Heart right ventricle (tissue), 16 donors: ENCODE results near the gene SLX9. TPM values are rescaled to one million over a fixed set of nuclear protein-coding genes. Genes with fewer than 3 reads are reported as not detected.
"Not testable (repeated sequence)": the region's sequence is repeated elsewhere in the genome, so short reads cannot be mapped to it uniquely, and the experiment has no call there.

Source experiments
- ATAC-seq, 8 donors: fragments of 200-7000 bp; cut with Tn5 transposase; one replicate each; pipeline ENCODE4 v1.9.1; 2020; ENCODE audit warnings: mild to moderate bottlenecking in 8 of 8, moderate library complexity in 8 of 8, moderate number of reproducible peaks in 1 of 8
- DNase-seq, 2 donors: peaks; one replicate each; pipeline ENCODE4 v3.0.0-alpha.2; 2020
- H3K27ac ChIP-seq, 10 donors: fragments of 200-600 bp; sonication (generic) in 2 of 10; one replicate each; pipeline versions ENCODE4 v1.5.0 to v1.8.0; 2020 to 2022; ENCODE audit warnings: mild to moderate bottlenecking in 3 of 10
- H3K27me3 ChIP-seq, 7 donors: fragments of 200-600 bp; one replicate each; pipeline ENCODE4 v1.8.0; 2021 to 2022; ENCODE audit warnings: mild to moderate bottlenecking in 2 of 7
- H3K36me3 ChIP-seq, 9 donors: fragments of 200-600 bp; sonication (generic) in 1 of 9; one replicate each; pipeline versions ENCODE4 v1.5.0 to v1.8.0; 2020 to 2022; ENCODE audit warnings: mild to moderate bottlenecking in 2 of 9
- H3K4me1 ChIP-seq, 9 donors: fragments of 200-600 bp; sonication (generic) in 1 of 9; one replicate each; pipeline versions ENCODE4 v1.5.0 to v1.8.0; 2020 to 2022; ENCODE audit warnings: mild to moderate bottlenecking in 4 of 9
- H3K4me3 ChIP-seq, 10 donors: fragments of 200-600 bp; sonication (generic) in 2 of 10; one replicate each; pipeline versions ENCODE4 v1.5.0 to v1.8.0; 2020 to 2022; ENCODE audit warnings: mild to moderate bottlenecking in 7 of 10, moderate library complexity in 2 of 10
- H3K9me3 ChIP-seq, 11 donors: fragments of 200-600 bp in 10 of 11; sonication (generic) in 2 of 11; one replicate each; pipeline versions ENCODE4 v1.5.0 to v1.8.0; 2013 to 2022; ENCODE audit warnings: mild to moderate bottlenecking in 2 of 11, control low read depth in 1 of 11, moderate library complexity in 1 of 11
- CTCF ChIP-seq, 9 donors: fragments of 200-600 bp; sonication (generic) in 2 of 9; IDR thresholded peaks; one replicate each; pipeline versions ENCODE4 v1.5.0 to v1.8.0; 2021 to 2022; ENCODE audit warnings: antibody characterized with exemption in 9 of 9, mild to moderate bottlenecking in 5 of 9, moderate library complexity in 1 of 9
- WGBS, 2 donors: extraction: QIAGEN DNeasy Blood & Tissue Kit; methylation state at CpG; one replicate each; pipeline ENCODE4 v1.1.7; 2013; ENCODE audit warnings: inconsistent platforms in 1 of 2; 5-methylcytosine and 5-hydroxymethylcytosine counted together
- intact Hi-C, 10 donors: fragments of 100-400 bp; cut with DNase I; formaldehyde crosslinking; loops; one replicate each; pipeline versions ENCODE4 v1.11.1 to v1.14.2; 2022
- polyA plus RNA-seq, 2 donors: library from polyadenylated mRNA; stranded (reverse); fragments of 200-250 nt; gene quantifications; one replicate each; pipeline ENCODE4 v1.2.3, GENCODE V29; 2013
- total RNA-seq, 10 donors: library from RNA; stranded (reverse); fragmentation: NEBNext Ultra II Directional in 3 of 10; extraction: Animal tissue kit (Norgen Biotek cat#: 25700) in 3 of 10; gene quantifications; one replicate each; pipeline versions ENCODE4 v1.2.1 to v1.2.4, GENCODE V29; 2021 to 2023
- donor health status: Arrhythmogenic right ventricular cardiomyopathy.
- donor health status: ischemic (EF 13 %, LVEDD 7.1; RV severe dilation, severe dysfunction).
- donor health status: healthy with polysubstance abuse.
- donor health status: DM: no; HTN: yes; CAD: no.
- donor health status: DM: no; HTN: no; CAD: no.
- donor health status: ischemic (EF 25% LVEDD 6.9; RV normal size, moderate dysfunction).
- donor health status: ischemic (EF 25% LVEDD 5.7; RV mildly dilated, moderate dysfunction).
- donor health status: healthy.
- donor health status: DM: yes; HTN: yes; CAD: no.
- donor health status: Ischemic cardiomyopathy.
- donor health status: ischemic (EF 35%, LVEDD 5.7; RV mildly dilated, moderate dysfunction).
- donor health status: nonischemic (EF 11% LVEDD 7.7; RV severe dilation, severe dysfunction).
- donor health status: DM: yes; HTN: yes; CAD: no.
- donor health status: PGD.
- donor health status: ischemic (EF 29% LVEDD 5.4; RV normal size, mild dysfunction).
- donor health status: nonischemic (EF 23%, LVEDD 6.1; RV moderate dilation, normal function).

Gene SLX9
- total and polyA plus RNA-seq, 12 donors: 42.4 to 83.6 (median 57.3) TPM

- peaks cover 0 to 22% (median 0%) of the 10 kb centered on the region in 11 donors for H3K9me3 ChIP-seq
- peak overlapping the region in 2 of 10 donors; percentile 1 to 28 for H3K27ac ChIP-seq
- no peak for TF ChIP-seq CTCF (IDR thresholded peaks at IDR 0.05)
- H3K36me3 ChIP-seq: no peaks in the 10 kb centered on the region
- DNase-seq (peak in 1 of 2 donors; percentile 11), ATAC-seq (peak in 3 of 8 donors; percentile 27 to 56 (median 43))
- peaks cover 0 to 34% (median 0%) of the 10 kb centered on the region in 7 donors for H3K27me3 ChIP-seq
- 65 to 80% methylated on average over 28 of the region's 28 CpGs for WGBS, 2 donors
- peaks cover 0 to 36% (median 17%) of the 10 kb centered on the region in 9 donors for H3K4me1 ChIP-seq
- no peak overlapping the region for H3K4me3 ChIP-seq
- intact Hi-C loops: no loop called here
These were observed 81.0 kb downstream of the SLX9 start for GRCh38 chr21:45020629-45021427.

- peaks cover 0 to 22% (median 0%) of the 10 kb centered on the region in 11 donors for H3K9me3 ChIP-seq
- intact Hi-C loops: no loop called here
- H3K27ac ChIP-seq: no peak overlapping the region
- ATAC-seq (no peak), DNase-seq (peak in 1 of 2 donors; percentile 2)
- TF ChIP-seq CTCF (IDR thresholded peaks at IDR 0.05): no peak
- H3K4me3 ChIP-seq: no peak overlapping the region
- peaks cover 0 to 31% (median 0%) of the 10 kb centered on the region in 7 donors for H3K27me3 ChIP-seq
- WGBS, 2 donors: 84 to 85% methylated on average over 30 of the region's 31 CpGs
- no peaks in the 10 kb centered on the region for H3K36me3 ChIP-seq
- peaks cover 0 to 33% (median 17%) of the 10 kb centered on the region in 9 donors for H3K4me1 ChIP-seq
These were observed 81.9 kb downstream of the SLX9 start for GRCh38 chr21:45021428-45022347.

GRCh38 chr21:45022348-45022675, 82.5 kb downstream of the SLX9 start:
- peaks cover 0 to 22% (median 0%) of the 10 kb centered on the region in 11 donors for H3K9me3 ChIP-seq
- 84 to 91% methylated on average over 8 of the region's 8 CpGs for WGBS, 2 donors
- H3K27me3 ChIP-seq: peaks cover 0 to 25% (median 0%) of the 10 kb centered on the region in 7 donors
- no peak for TF ChIP-seq CTCF (IDR thresholded peaks at IDR 0.05)
- no peaks in the 10 kb centered on the region for H3K36me3 ChIP-seq
- no peak for DNase-seq
- no peak overlapping the region for H3K27ac ChIP-seq
- no peak overlapping the region for H3K4me3 ChIP-seq
- H3K4me1 ChIP-seq: peaks cover 0 to 30% (median 13%) of the 10 kb centered on the region in 9 donors
- no peak for ATAC-seq
- intact Hi-C loops: no loop called here

- intact Hi-C loops: no loop called here
- no peak for DNase-seq
- peaks cover 0 to 30% (median 11%) of the 10 kb centered on the region in 9 donors for H3K4me1 ChIP-seq
- H3K27me3 ChIP-seq: peaks cover 0 to 21% (median 0%) of the 10 kb centered on the region in 7 donors
- no peak for TF ChIP-seq CTCF (IDR thresholded peaks at IDR 0.05)
- no peaks in the 10 kb centered on the region for H3K36me3 ChIP-seq
- no peak for ATAC-seq
- 97% methylated on average over 5 of the region's 5 CpGs for WGBS, 2 donors
- H3K9me3 ChIP-seq: peaks cover 0 to 22% (median 0%) of the 10 kb centered on the region in 11 donors
- H3K27ac ChIP-seq: no peak overlapping the region
- no peak overlapping the region for H3K4me3 ChIP-seq
These were observed 82.9 kb downstream of the SLX9 start for GRCh38 chr21:45022736-45023135.

GRCh38 chr21:45024516-45024915, 84.7 kb downstream of the SLX9 start:
- WGBS, 2 donors: 95% methylated on average over 4 of the region's 4 CpGs
- Histone ChIP-seq H3K9me3 (peaks cover 0 to 22% (median 0%) of the 10 kb centered on the region in 11 donors), H3K4me1 (peaks cover 0 to 23% (median 6%) of the 10 kb centered on the region in 9 donors)
- H3K27ac ChIP-seq, intact Hi-C loops, H3K27me3 ChIP-seq, H3K36me3 ChIP-seq, ATAC-seq, H3K4me3 ChIP-seq, DNase-seq: not testable (repeated sequence)
